Naive thymus-derived CD4-positive, alpha-beta T cell (primary cell): Measurements from ENCODE around the gene CXorf38. TPM values are rescaled to one million over a fixed set of nuclear protein-coding genes. Genes with fewer than 3 reads are reported as not detected.

Experiments
- ATAC-seq: fragments of 150-1000 bp; cut with Tn5 transposase; 2 replicates; pipeline ENCODE4 v1.10.0; 2021; ENCODE audit warnings: mild to moderate bottlenecking, moderate library complexity
- CTCF ChIA-PET: fragments of 350-600 bp; sonication (Branson Sonifier 250); formaldehyde crosslinking; loops from one replicate; lab custom pipeline; 2021; ENCODE audit warnings: antibody characterized with exemption; lab: Charles Lee
- POLR2A ChIA-PET: fragments of 350-600 bp; sonication (Branson Sonifier 250); formaldehyde crosslinking; loops from one replicate; lab custom pipeline; 2021; ENCODE audit warnings: antibody characterized with exemption, inconsistent platforms; lab: Charles Lee
- DNase-seq, 9 donors: peaks; one replicate each; pipeline versions ENCODE4 v3.0.0 to v3.0.0-alpha.2; 2020 to 2022; ENCODE audit warnings: mixed read lengths in 1 of 9
- H3K27ac ChIP-seq: one replicate; pipeline ENCODE4 v1.7.0; 2013; ENCODE audit warnings: mild to moderate bottlenecking, low read depth, low read length, moderate library complexity
- H3K27me3 ChIP-seq, 2 donors: one replicate each; pipeline ENCODE4 v1.7.0; 2013; ENCODE audit warnings: low read length in 2 of 2, mild to moderate bottlenecking in 2 of 2, moderate library complexity in 2 of 2; ENCODE audit not compliant: control insufficient read depth in 2 of 2, insufficient read depth in 2 of 2
- H3K36me3 ChIP-seq, 3 experiments: 1 replicate in 2 of 3; 2 replicates in 1 of 3; pipeline ENCODE4 v1.7.0; 2013; ENCODE audit warnings: low read length in 3 of 3, mild to moderate bottlenecking in 3 of 3, moderate library complexity in 1 of 3; ENCODE audit not compliant: insufficient read depth in 3 of 3, control insufficient read depth in 2 of 3
- H3K4me1 ChIP-seq, 2 donors: one replicate each; pipeline ENCODE4 v1.7.0; 2013; ENCODE audit warnings: low read length in 2 of 2, mild to moderate bottlenecking in 2 of 2, moderate library complexity in 1 of 2; ENCODE audit not compliant: control insufficient read depth in 2 of 2, insufficient read depth in 2 of 2
- H3K4me3 ChIP-seq: 2 replicates; pipeline ENCODE4 v1.7.0; 2013; ENCODE audit warnings: mild to moderate bottlenecking, low read length
- H3K9me3 ChIP-seq, 3 experiments: 1 replicate in 2 of 3; 2 replicates in 1 of 3; pipeline ENCODE4 v1.7.0; 2013; ENCODE audit warnings: low read length in 3 of 3; ENCODE audit not compliant: control insufficient read depth in 2 of 3
- H3K27ac Mint-ChIP-seq, 9 donors: one replicate each; pipeline ENCODE4 v1.8.0; 2020 to 2022; ENCODE audit warnings: mixed read lengths in 9 of 9, mild to moderate bottlenecking in 8 of 9, moderate library complexity in 5 of 9, inconsistent platforms in 2 of 9
- H3K27me3 Mint-ChIP-seq, 5 donors: one replicate each; pipeline ENCODE4 v1.8.0; 2021 to 2022; ENCODE audit warnings: mixed read lengths in 5 of 5, mild to moderate bottlenecking in 1 of 5
- H3K36me3 Mint-ChIP-seq, 5 donors: one replicate each; pipeline ENCODE4 v1.8.0; 2020 to 2022; ENCODE audit warnings: mixed read lengths in 5 of 5, mild to moderate bottlenecking in 3 of 5, inconsistent platforms in 1 of 5
- H3K4me1 Mint-ChIP-seq, 7 donors: one replicate each; pipeline ENCODE4 v1.8.0; 2020 to 2022; ENCODE audit warnings: mixed read lengths in 7 of 7, mild to moderate bottlenecking in 3 of 7, inconsistent platforms in 1 of 7
- H3K4me3 Mint-ChIP-seq, 10 donors: one replicate each; pipeline ENCODE4 v1.8.0; 2020 to 2022; ENCODE audit warnings: mild to moderate bottlenecking in 10 of 10, mixed read lengths in 10 of 10, moderate library complexity in 6 of 10, inconsistent platforms in 2 of 10
- H3K9me3 Mint-ChIP-seq, 11 donors: one replicate each; pipeline ENCODE4 v1.8.0; 2020 to 2022; ENCODE audit warnings: mixed read lengths in 11 of 11, mild to moderate bottlenecking in 4 of 11, inconsistent platforms in 1 of 11, moderate library complexity in 1 of 11
- intact Hi-C, 2 donors: fragments of 100-400 bp; cut with micrococcal nuclease; formaldehyde crosslinking; loops; one replicate each; pipeline ENCODE4 v1.15.1; 2023
- polyA plus RNA-seq, 2 donors: library from polyadenylated mRNA; unstranded; fragments of 300-500 nt; fragmentation: Illumina TruSeq; gene quantifications; one replicate each; pipeline ENCODE4 v1.2.3, GENCODE V29; 2021
- total RNA-seq, 6 experiments: library from RNA in 5 of 6; stranded (reverse) in 5 of 6; gene quantifications; 1 replicate in 5 of 6; 2 replicates in 1 of 6; pipeline ENCODE4 v1.2.3 and lab custom pipeline; 2021 to 2026

Gene CXorf38
- total and polyA plus RNA-seq, 7 experiments from 2014 or later = 15.0 to 34.8 (median 23.8) TPM

DNA sequence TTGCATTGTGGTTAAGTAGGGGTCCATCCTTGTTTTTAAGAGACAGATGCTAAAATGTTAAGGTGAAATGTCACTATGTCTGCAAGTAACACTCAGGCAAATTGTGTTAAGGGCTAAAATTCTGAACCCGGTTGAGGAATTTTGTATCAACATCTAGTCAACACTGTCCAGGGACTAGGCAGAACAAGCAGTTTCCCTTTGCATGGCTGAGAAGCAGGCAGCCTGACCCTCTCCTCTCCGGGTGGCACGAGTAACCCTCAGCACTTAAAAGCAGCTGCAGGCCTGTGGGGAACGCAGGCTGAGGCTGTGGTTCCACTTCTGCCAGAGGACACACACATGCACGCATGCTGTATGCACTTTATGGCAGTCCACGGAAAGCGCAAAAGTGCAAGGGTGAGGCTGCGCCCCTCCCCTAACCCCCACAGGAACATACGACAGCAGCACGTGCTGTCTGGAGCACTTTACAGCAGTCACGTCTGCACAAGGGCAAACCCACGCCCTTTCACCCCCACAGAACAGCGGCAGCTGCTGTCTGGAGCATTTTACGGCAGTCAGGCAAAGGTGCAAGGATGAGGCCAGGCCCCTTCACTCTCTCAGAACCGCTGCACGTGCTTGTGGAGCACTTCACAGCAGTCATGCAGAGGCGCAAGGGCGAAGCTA is 24.8 kb downstream of the CXorf38 start:
- H3K27ac Mint-ChIP-seq = no peak overlapping the region
- Histone ChIP-seq H3K27me3 (no peaks in the 10 kb centered on the region), H3K4me1 (no peaks in the 10 kb centered on the region), H3K4me3 (no peak overlapping the region), H3K9me3 (no peaks in the 10 kb centered on the region), H3K27ac (no peak overlapping the region), H3K36me3 (peaks cover 0 to 4% (median 0%) of the 10 kb centered on the region in 3 experiments)
- H3K36me3 Mint-ChIP-seq = peaks cover 0 to 25% (median 0%) of the 10 kb centered on the region in 5 donors
- intact Hi-C loops = no loop called here
- ChIA-PET CTCF (no interaction called here), POLR2A (no interaction called here)
- H3K4me1 Mint-ChIP-seq = no peaks in the 10 kb centered on the region
- DNase-seq (no peak), ATAC-seq (no peak)
- H3K4me3 Mint-ChIP-seq = no peak overlapping the region
- H3K27me3 Mint-ChIP-seq = no peaks in the 10 kb centered on the region
- H3K9me3 Mint-ChIP-seq = peaks cover 0 to 5% (median 0%) of the 10 kb centered on the region in 11 donors

DNA sequence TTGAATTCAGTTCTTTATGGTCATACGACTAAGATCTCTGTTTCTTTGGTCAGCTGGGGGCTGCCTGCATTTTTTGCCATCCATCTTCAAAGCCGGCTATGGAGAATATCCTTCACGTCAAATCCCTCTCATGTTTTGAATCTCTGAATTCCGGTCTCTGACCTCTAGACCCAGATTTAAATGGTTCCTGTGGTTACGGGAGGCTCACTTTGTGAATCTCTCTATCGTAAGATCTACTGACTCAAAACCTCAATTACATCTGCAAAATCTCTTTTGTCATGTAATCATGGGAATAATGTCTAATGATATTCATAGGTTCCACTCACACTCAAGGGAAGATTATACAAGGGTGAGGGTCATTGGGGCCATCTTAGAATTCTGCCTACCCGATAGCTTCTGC is 29.8 kb downstream of the CXorf38 start:
- H3K36me3 ChIP-seq = no peaks in the 10 kb centered on the region
- intact Hi-C loops = no loop called here
- H3K9me3 Mint-ChIP-seq = no peaks in the 10 kb centered on the region
- no peaks in the 10 kb centered on the region for H3K4me1 Mint-ChIP-seq
- no peak overlapping the region for H3K27ac ChIP-seq
- ChIA-PET CTCF (no interaction called here), POLR2A (no interaction called here)
- H3K4me3 Mint-ChIP-seq = no peak overlapping the region
- H3K27me3 ChIP-seq = no peaks in the 10 kb centered on the region
- H3K27me3 Mint-ChIP-seq = no peaks in the 10 kb centered on the region
- no peak for DNase-seq
- no peak overlapping the region for H3K27ac Mint-ChIP-seq
- ATAC-seq = no peak
- no peak overlapping the region for H3K4me3 ChIP-seq
- H3K4me1 ChIP-seq = no peaks in the 10 kb centered on the region
- H3K36me3 Mint-ChIP-seq = peaks cover 0 to 5% (median 0%) of the 10 kb centered on the region in 5 donors
- H3K9me3 ChIP-seq = no peaks in the 10 kb centered on the region

DNA sequence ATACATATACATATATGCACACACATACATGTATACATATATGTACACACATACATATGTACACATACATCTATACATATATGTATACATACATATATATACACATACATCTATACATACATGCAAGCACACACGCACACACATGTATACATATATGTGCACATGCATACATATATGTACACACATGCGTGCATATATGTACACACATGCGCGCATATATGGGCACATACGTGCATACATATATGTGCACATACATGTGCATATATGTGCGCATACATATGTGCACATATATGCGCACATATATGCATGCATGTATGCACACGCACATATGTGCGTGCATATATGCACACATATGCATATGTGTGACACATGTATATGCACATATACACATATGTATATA is 31.4 kb downstream of the CXorf38 start:
- ChIA-PET CTCF (no interaction called here), POLR2A (no interaction called here)
- Mint-ChIP-seq H3K27ac (no peak overlapping the region), H3K4me1 (no peaks in the 10 kb centered on the region), H3K27me3 (no peaks in the 10 kb centered on the region), H3K4me3 (no peak overlapping the region), H3K9me3 (no peaks in the 10 kb centered on the region), H3K36me3 (no peaks in the 10 kb centered on the region)
- Histone ChIP-seq H3K9me3 (no peaks in the 10 kb centered on the region), H3K36me3 (no peaks in the 10 kb centered on the region), H3K27me3 (no peaks in the 10 kb centered on the region), H3K4me1 (no peaks in the 10 kb centered on the region), H3K27ac (no peak overlapping the region), H3K4me3 (no peak overlapping the region)
- ATAC-seq = no peak
- intact Hi-C loops = no loop called here
- no peak for DNase-seq

DNA sequence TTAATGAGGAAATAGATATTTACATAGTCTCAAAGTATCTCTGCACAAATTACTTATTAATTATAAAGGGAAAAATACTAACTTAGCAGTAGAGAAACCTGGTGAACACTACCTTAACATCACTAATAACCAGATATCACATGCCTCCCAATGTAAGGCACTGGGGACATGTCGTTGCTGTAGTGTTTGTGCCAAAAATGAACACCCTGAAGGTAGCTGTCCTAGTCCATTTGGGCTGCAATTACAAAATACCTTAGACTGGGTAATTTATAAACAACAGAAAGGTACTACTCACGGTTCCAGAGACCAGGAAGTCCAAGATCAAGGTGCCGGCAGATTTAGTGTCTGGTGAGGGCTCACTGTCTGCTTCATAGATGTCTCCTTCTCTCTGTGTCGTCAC is 34.9 kb downstream of the CXorf38 start:
- CTCF ChIA-PET = no interaction called here

DNA sequence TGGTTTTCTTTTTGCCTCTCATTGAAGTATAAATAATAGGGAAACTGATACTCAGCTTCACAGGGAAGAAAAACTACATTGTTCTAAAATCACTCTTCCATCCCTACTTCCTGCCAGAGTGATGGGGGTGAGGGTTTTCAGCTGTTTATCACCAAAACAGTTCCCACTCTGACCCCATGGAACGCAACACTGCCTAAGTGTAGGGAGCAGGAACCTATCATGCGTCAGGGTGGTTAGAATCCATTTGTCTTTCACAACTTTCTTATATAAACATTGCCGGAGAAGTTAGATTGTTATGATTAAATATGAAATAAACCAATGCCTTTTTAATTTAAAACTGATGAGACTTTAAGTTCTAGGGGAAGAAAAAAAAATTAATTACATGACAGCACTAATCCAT is 40.0 kb downstream of the CXorf38 start:
- DNase-seq = no peak
- Histone ChIP-seq H3K4me3 (no peak overlapping the region), H3K27ac (no peak overlapping the region), H3K36me3 (peaks cover 0 to 4% (median 0%) of the 10 kb centered on the region in 3 experiments), H3K27me3 (no peaks in the 10 kb centered on the region), H3K4me1 (no peaks in the 10 kb centered on the region), H3K9me3 (no peaks in the 10 kb centered on the region)
- H3K4me1 Mint-ChIP-seq = peaks cover 0 to 2% (median 0%) of the 10 kb centered on the region in 7 donors
- peaks cover 0 to 9% (median 6%) of the 10 kb centered on the region in 5 donors for H3K36me3 Mint-ChIP-seq
- no peaks in the 10 kb centered on the region for H3K9me3 Mint-ChIP-seq
- no peak overlapping the region for H3K27ac Mint-ChIP-seq
- no peaks in the 10 kb centered on the region for H3K27me3 Mint-ChIP-seq
- ChIA-PET CTCF (no interaction called here), POLR2A (no interaction called here)
- no peak overlapping the region for H3K4me3 Mint-ChIP-seq
- ATAC-seq = no peak
- intact Hi-C loops = no loop called here

More for the DNA sequence above, 34.9 kb downstream of the CXorf38 start:
- Histone ChIP-seq H3K9me3 (no peaks in the 10 kb centered on the region), H3K27me3 (no peaks in the 10 kb centered on the region), H3K27ac (no peak overlapping the region), H3K4me1 (no peaks in the 10 kb centered on the region), H3K4me3 (no peak overlapping the region), H3K36me3 (no peaks in the 10 kb centered on the region)
- Mint-ChIP-seq H3K36me3 (no peaks in the 10 kb centered on the region), H3K9me3 (no peaks in the 10 kb centered on the region), H3K4me1 (no peaks in the 10 kb centered on the region), H3K27ac (no peak overlapping the region), H3K4me3 (no peak overlapping the region), H3K27me3 (no peaks in the 10 kb centered on the region)
- DNase-seq (no peak), ATAC-seq (no peak)
- POLR2A ChIA-PET = no interaction called here
- intact Hi-C loops = no loop called here

DNA sequence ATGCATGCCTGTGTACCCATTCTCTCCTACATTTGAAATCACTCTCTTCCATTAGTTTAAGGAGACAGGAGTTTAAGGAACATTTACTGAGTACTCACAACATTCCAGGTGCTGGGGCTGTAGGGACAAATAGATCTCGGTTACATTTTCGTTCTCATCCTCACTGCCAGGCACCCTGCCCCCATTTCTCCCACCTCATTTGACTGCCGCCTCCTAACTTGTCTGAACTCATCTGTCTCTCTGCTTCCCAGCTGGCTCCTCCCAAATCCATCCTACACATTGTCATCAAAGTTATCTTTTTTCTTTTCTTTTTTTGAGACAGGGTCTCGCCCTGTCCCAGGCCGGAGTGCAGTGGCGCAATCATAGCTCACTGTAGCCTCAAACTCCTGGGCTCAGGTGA is 43.9 kb downstream of the CXorf38 start:
- Mint-ChIP-seq H3K4me1 (peaks cover 0 to 2% (median 0%) of the 10 kb centered on the region in 7 donors), H3K27ac (peak overlapping the region in 2 of 9 donors; percentile 19 to 51), H3K27me3 (no peaks in the 10 kb centered on the region), H3K9me3 (no peaks in the 10 kb centered on the region), H3K36me3 (peaks cover 0 to 24% (median 10%) of the 10 kb centered on the region in 5 donors), H3K4me3 (no peak overlapping the region)
- H3K27me3 ChIP-seq = no peaks in the 10 kb centered on the region
- peaks cover 7 to 20% (median 12%) of the 10 kb centered on the region in 3 experiments for H3K36me3 ChIP-seq
- POLR2A ChIA-PET = no interaction called here
- no peak for ATAC-seq
- H3K27ac ChIP-seq = no peak overlapping the region
- H3K9me3 ChIP-seq = no peaks in the 10 kb centered on the region
- H3K4me1 ChIP-seq = no peaks in the 10 kb centered on the region
- intact Hi-C loops = no loop called here
- CTCF ChIA-PET = interaction anchor here (0.6 to 0.7 kb wide), 2 partner anchors 59 to 63 kb away, joined by 3 read pairs; no protein-coding TSS in a partner anchor
- H3K4me3 ChIP-seq = no peak overlapping the region
- DNase-seq = no peak
